Placental epithelial cell (primary cell): ENCODE data around the gene PDCD2L. TPM values are rescaled to one million over a fixed set of nuclear protein-coding genes. Genes with fewer than 3 reads are reported as not detected.

ENCODE experiments used
- total RNA-seq: library from RNA; depleted of rRNA; stranded (reverse); fragments of >200 nt; gene quantifications from 2 replicates; pipeline ENCODE4 v1.2.3, GENCODE V29; 2012

PDCD2L gene
- 1.2 and 3.6 TPM in 2 replicates for total RNA-seq

GRCh38 chr19:34404109-34404909 is at the start of gene PDCD2L:
PDCD2L (plus strand) TSS chr19:34404399; CDS start chr19:34404431, 32 bp downstream.

GRCh38 chr19:34364830-34365462 is 39.3 kb upstream of the PDCD2L start, which contains the start of gene GPI:
GPI (plus strand) TSS chr19:34365196; CDS start chr19:34365267, 71 bp downstream.

Other genes with a start within 250 kb of the PDCD2L start
- 91.0 and 105 TPM in 2 replicates for gene LSM14A, start 231.9 kb upstream of the PDCD2L start, total RNA-seq
- gene GARRE1, start 149.8 kb upstream of the PDCD2L start, total RNA-seq = 18.5 and 29.2 TPM in 2 replicates
- gene GPI, start 39.2 kb upstream of the PDCD2L start, total RNA-seq = 73.0 and 199 TPM in 2 replicates
- gene UBA2, start 24.0 kb downstream of the PDCD2L start, total RNA-seq = 75.8 and 80.6 TPM in 2 replicates
- gene WTIP, start 77.4 kb downstream of the PDCD2L start, total RNA-seq = 34.2 and 41.3 TPM in 2 replicates